Nephron (organoid): ENCODE results near the gene PARD3.
"Not testable (repeated sequence)": the region's sequence is repeated elsewhere in the genome, so short reads cannot be mapped to it uniquely, and the experiment has no call there.

Source experiments
- H3K27ac Mint-ChIP-seq, 3 experiments: 2 replicates each; pipeline ENCODE4 v1.8.0; 2020; ENCODE audit warnings: mixed read lengths in 3 of 3, mild to moderate bottlenecking in 2 of 3, moderate library complexity in 1 of 3
- H3K27me3 Mint-ChIP-seq: 2 replicates; pipeline ENCODE4 v1.8.0; 2021; ENCODE audit warnings: low read depth, mild to moderate bottlenecking, moderate library complexity, mixed read lengths
- H3K36me3 Mint-ChIP-seq: 2 replicates; pipeline ENCODE4 v1.8.0; 2020; ENCODE audit warnings: low read depth, mixed read lengths
- H3K4me1 Mint-ChIP-seq: 2 replicates; pipeline ENCODE4 v1.8.0; 2020; ENCODE audit warnings: mixed read lengths
- H3K4me3 Mint-ChIP-seq, 3 experiments: 2 replicates each; pipeline ENCODE4 v1.8.0; 2020; ENCODE audit warnings: mild to moderate bottlenecking in 3 of 3, mixed read lengths in 3 of 3, moderate library complexity in 2 of 3
- H3K9me3 Mint-ChIP-seq: 2 replicates; pipeline ENCODE4 v1.8.0; 2020; ENCODE audit warnings: mixed read lengths
- TF ChIP-seq, protein P1 (sequence below), 3 experiments: fragments of 200-600 bp; sonication (generic); IDR thresholded peaks; one replicate each; pipeline ENCODE4 v1.5.0; 2021; ENCODE audit warnings: antibody characterized with exemption in 3 of 3; ENCODE audit not compliant: unreplicated experiment in 3 of 3

The PARD3 gene

DNA sequence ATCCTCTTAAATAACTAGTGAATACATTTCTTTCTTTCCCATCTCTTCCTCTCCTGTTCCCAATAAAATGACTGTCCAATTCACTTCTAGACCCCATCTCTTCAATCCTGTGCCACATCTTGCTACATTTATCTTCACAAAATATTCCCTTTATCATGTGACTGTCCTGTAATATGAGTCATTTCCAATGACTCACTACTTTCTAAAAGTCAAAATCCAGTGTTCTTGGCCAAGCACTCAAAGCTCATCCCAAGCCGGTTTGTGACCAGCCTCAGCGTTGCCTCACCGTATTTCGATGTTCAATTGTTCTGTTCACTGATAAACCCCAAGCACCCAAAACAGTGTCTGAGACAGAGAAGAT lies 104.7 kb downstream of the PARD3 start:
- H3K4me1 Mint-ChIP-seq = peaks cover 51% of the 10 kb centered on the region
- H3K27me3 Mint-ChIP-seq = no peaks in the 10 kb centered on the region
- H3K4me3 Mint-ChIP-seq = no peak overlapping the region
- H3K9me3 Mint-ChIP-seq = no peaks in the 10 kb centered on the region
- TF ChIP-seq, protein P1, sequence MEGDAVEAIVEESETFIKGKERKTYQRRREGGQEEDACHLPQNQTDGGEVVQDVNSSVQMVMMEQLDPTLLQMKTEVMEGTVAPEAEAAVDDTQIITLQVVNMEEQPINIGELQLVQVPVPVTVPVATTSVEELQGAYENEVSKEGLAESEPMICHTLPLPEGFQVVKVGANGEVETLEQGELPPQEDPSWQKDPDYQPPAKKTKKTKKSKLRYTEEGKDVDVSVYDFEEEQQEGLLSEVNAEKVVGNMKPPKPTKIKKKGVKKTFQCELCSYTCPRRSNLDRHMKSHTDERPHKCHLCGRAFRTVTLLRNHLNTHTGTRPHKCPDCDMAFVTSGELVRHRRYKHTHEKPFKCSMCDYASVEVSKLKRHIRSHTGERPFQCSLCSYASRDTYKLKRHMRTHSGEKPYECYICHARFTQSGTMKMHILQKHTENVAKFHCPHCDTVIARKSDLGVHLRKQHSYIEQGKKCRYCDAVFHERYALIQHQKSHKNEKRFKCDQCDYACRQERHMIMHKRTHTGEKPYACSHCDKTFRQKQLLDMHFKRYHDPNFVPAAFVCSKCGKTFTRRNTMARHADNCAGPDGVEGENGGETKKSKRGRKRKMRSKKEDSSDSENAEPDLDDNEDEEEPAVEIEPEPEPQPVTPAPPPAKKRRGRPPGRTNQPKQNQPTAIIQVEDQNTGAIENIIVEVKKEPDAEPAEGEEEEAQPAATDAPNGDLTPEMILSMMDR (IDR thresholded peaks at IDR 0.05; ENCODE audit: unreplicated experiment in 3 of 3) = no peak
- H3K27ac Mint-ChIP-seq = peak overlapping the region in 2 of 3 experiments; percentile 5 to 9
- H3K36me3 Mint-ChIP-seq = no peaks in the 10 kb centered on the region

DNA sequence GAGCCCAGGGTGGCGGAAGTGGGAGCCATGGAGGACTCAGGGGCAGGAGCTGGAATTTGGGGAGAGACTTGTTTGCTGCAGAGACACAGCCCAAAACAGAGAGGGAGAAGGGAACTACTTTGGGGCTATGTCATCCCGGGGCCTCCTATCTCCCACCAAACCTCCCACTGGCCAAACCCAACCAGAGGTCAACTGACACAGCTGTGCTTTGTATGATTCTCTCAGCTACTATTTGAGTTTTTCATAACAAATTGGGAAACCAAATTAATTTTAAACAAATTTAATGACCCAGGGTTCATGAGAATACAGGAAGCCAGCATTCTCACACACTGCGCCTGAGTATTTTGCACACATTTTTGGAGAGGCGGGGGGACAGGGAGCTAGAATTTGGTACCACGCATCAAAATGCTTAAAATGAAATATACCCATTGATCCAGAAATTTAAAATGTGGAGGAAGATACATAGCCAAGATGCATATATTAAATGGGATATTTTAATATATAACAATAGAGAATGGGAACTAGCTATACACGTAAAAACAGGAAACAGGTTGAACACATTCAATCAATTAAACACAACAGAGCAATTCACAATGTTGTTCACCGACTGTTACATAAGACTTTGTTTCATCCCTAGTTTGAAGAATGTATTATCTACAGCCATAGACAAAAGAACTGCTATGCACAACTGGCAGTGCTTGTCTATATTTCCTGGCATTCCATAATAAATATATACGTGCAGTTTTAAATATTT lies 105.3 kb downstream of the PARD3 start:
- H3K36me3 Mint-ChIP-seq = no peaks in the 10 kb centered on the region
- peaks cover 53% of the 10 kb centered on the region for H3K4me1 Mint-ChIP-seq
- TF ChIP-seq, protein P1 (IDR thresholded peaks at IDR 0.05; ENCODE audit: unreplicated experiment in 3 of 3) = no peak
- H3K9me3 Mint-ChIP-seq = no peaks in the 10 kb centered on the region
- H3K4me3 Mint-ChIP-seq = no peak overlapping the region
- peak overlapping the region in 1 of 3 experiments; percentile 19 for H3K27ac Mint-ChIP-seq
- no peaks in the 10 kb centered on the region for H3K27me3 Mint-ChIP-seq

DNA sequence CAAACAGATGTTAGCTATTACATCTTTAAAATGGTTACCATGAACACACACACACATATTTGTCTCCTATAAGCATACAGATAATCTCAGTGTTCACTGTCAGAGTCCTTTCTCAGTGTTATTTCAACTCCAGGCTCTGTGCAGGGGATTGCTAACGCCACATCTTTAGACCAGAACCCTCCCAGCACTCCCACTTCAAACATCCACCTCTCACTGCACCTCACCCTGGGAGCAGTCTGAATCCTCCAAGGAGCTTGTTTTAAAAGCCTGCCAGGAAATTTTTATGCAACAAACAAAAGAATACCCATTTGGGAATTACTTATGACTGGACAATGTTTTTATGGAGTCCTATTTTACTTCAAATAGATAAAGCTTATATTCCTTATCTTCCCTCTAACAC lies 107.4 kb downstream of the PARD3 start:
- Mint-ChIP-seq H3K36me3 (no peaks in the 10 kb centered on the region), H3K27ac (peak overlapping the region; percentile 83 to 89 (median 88)), H3K9me3 (no peaks in the 10 kb centered on the region), H3K27me3 (no peaks in the 10 kb centered on the region), H3K4me1 (peaks cover 69% of the 10 kb centered on the region), H3K4me3 (peak overlapping the region in 2 of 3 experiments; percentile 5 to 7)
- TF ChIP-seq, protein P1 (IDR thresholded peaks at IDR 0.05; ENCODE audit: unreplicated experiment in 3 of 3) = no peak

DNA sequence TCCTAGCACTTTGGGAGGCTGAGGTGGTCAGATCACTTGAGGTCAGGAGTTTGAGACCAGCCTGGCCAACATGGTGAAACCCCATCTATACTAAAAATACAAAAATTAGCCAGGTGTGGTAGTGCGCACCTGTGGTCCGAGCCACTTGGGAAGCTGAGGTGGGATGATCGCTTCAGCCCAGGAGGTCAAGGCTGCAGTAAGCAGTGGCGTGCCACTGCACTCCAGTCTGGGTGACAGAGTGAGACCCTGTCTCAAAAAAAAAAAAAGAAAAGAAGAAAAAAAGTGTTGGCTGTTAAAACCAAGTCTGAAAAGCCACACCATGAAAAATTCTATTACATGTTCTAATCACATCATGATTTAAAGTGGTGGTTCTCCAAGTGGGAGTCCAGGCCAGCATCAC lies 108.1 kb downstream of the PARD3 start:
- H3K9me3 Mint-ChIP-seq, H3K27me3 Mint-ChIP-seq, H3K4me3 Mint-ChIP-seq, H3K36me3 Mint-ChIP-seq: not testable (repeated sequence)
- peaks cover 69% of the 10 kb centered on the region for H3K4me1 Mint-ChIP-seq
- H3K27ac Mint-ChIP-seq = peak overlapping the region in 2 of 3 experiments; percentile 83 to 88

DNA sequence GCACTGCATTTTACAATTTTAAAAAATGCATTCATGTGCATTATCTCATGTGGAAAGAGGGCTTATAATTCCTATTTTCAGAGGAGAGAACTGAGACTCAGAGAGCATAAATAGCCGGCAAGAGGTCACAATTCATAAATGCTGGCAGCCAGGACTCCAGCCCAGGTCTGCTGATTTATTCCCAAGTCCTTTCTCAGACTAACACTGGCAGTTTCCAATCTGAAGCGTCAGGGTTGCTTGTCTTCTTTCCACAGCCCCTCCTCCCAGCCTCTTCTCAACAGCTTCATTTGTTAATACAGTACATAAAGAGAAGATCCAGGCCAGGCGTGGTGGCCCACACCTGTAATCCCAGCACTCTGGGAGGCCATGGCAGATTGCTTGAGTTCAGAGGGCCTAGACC lies 108.9 kb downstream of the PARD3 start:
- peak overlapping the region; percentile 58 to 90 (median 83) for H3K27ac Mint-ChIP-seq
- H3K4me3 Mint-ChIP-seq = no peak overlapping the region
- H3K27me3 Mint-ChIP-seq = no peaks in the 10 kb centered on the region
- no peaks in the 10 kb centered on the region for H3K36me3 Mint-ChIP-seq
- TF ChIP-seq, protein P1 (IDR thresholded peaks at IDR 0.05; ENCODE audit: unreplicated experiment in 3 of 3) = no peak
- H3K4me1 Mint-ChIP-seq = peaks cover 68% of the 10 kb centered on the region
- no peaks in the 10 kb centered on the region for H3K9me3 Mint-ChIP-seq

DNA sequence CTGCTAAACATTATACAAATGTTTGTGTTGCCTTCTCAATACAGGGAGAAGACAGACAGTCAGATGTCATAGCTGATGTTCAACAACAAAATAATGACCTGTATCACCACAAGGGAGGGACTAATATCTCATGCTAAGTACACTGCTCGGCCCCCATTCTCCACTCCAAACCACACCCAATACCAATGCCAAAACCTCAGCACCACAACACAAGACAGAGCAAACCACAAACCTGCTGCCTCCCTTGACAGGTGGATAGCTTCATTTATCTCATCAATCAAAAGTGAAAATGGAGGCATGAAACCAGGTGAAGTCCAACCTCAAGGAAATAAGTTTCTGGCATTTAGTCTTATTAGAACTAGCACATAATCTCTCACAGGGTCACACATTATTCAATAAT lies 109.5 kb downstream of the PARD3 start:
- TF ChIP-seq, protein P1 (IDR thresholded peaks at IDR 0.05; ENCODE audit: unreplicated experiment in 3 of 3) = no peak
- Mint-ChIP-seq H3K36me3 (no peaks in the 10 kb centered on the region), H3K27me3 (no peaks in the 10 kb centered on the region), H3K4me1 (peaks cover 71% of the 10 kb centered on the region), H3K4me3 (no peak overlapping the region), H3K9me3 (no peaks in the 10 kb centered on the region), H3K27ac (peak overlapping the region; percentile 58 to 90 (median 83))
